Upper lobe of right lung (tissue), 1 donor: Measurements from ENCODE around the gene TSPEAR. TPM values are rescaled to one million over a fixed set of nuclear protein-coding genes. Genes with fewer than 3 reads are reported as not detected.

Experiments
- ATAC-seq: fragments of 200-7000 bp; cut with Tn5 transposase; one replicate; pipeline ENCODE4 v1.9.1; 2020; ENCODE audit warnings: mild to moderate bottlenecking, moderate library complexity
- DNase-seq: peaks from one replicate; pipeline ENCODE4 v3.0.0-alpha.2; 2020
- H3K27ac ChIP-seq: fragments of 200-600 bp; one replicate; pipeline ENCODE4 v1.8.0; 2022
- H3K27me3 ChIP-seq: fragments of 200-600 bp; one replicate; pipeline ENCODE4 v1.8.0; 2022; ENCODE audit warnings: mild to moderate bottlenecking
- H3K36me3 ChIP-seq: fragments of 200-600 bp; one replicate; pipeline ENCODE4 v1.8.0; 2022
- H3K4me1 ChIP-seq: fragments of 200-600 bp; one replicate; pipeline ENCODE4 v1.8.0; 2022
- H3K4me3 ChIP-seq: fragments of 200-600 bp; one replicate; pipeline ENCODE4 v1.8.0; 2022; ENCODE audit warnings: mild to moderate bottlenecking
- H3K9me3 ChIP-seq: fragments of 200-600 bp; one replicate; pipeline ENCODE4 v1.8.0; 2022
- intact Hi-C: fragments of 100-400 bp; cut with DNase I; formaldehyde crosslinking; loops from one replicate; pipeline ENCODE4 v1.11.0; 2022
- total RNA-seq: library from RNA; stranded (reverse); fragmentation: NEBNext Ultra II Directional; extraction: Animal tissue kit (Norgen Biotek cat#: 25700); gene quantifications from one replicate; pipeline ENCODE4 v1.2.1, GENCODE V29; 2021
- TF ChIP-seq, protein P1 (sequence below): fragments of 200-600 bp; IDR thresholded peaks from one replicate; pipeline ENCODE4 v1.8.0; 2022; ENCODE audit warnings: antibody characterized with exemption
- donor health status: DM: no; HTN: yes; CAD: no; lungs with severe emphysema.

TSPEAR gene
- total RNA-seq, 1 donor from 2014 or later: 0.23 TPM

DNA sequence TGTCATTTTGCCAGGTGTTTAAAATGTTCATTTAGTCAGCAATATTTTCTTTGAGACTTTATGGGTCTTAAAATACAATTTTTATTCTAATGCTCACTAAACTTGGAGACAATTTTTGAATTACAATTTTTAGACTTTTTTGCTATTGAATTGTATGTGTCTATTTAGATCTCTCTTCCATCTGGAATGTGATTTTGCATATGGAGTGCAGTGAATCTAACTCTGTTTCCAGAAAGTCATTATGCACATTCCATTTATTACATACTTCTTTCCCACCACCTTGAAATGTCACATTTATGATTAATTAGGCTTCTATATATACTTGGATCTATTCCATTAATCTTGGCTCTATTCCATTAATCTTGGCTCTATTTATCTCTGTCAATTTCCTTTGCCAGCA lies 5.6 kb upstream of the TSPEAR start:
- TF ChIP-seq, protein P1, sequence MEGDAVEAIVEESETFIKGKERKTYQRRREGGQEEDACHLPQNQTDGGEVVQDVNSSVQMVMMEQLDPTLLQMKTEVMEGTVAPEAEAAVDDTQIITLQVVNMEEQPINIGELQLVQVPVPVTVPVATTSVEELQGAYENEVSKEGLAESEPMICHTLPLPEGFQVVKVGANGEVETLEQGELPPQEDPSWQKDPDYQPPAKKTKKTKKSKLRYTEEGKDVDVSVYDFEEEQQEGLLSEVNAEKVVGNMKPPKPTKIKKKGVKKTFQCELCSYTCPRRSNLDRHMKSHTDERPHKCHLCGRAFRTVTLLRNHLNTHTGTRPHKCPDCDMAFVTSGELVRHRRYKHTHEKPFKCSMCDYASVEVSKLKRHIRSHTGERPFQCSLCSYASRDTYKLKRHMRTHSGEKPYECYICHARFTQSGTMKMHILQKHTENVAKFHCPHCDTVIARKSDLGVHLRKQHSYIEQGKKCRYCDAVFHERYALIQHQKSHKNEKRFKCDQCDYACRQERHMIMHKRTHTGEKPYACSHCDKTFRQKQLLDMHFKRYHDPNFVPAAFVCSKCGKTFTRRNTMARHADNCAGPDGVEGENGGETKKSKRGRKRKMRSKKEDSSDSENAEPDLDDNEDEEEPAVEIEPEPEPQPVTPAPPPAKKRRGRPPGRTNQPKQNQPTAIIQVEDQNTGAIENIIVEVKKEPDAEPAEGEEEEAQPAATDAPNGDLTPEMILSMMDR: no peak

DNA sequence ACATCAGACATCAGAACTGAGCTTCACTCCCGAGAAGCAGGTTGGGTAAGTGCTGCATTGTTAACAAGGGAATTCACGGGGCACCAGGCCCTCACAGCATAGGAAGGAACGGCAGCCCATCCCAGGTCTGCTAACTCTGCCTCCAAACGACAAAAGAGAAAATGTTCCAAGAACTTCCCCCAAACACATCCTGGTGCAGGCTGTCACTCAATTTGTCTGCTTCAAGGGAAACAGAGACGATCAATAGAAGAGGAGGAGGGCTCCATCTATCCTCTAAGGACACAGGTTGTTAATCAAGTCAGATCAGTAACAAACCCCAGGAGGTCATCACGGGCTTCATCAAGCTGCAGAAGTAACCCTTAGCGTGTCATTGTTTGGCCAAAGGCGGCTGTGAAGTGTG lies 3.5 kb upstream of the TSPEAR start:
- ATAC-seq: no peak

More for the DNA sequence above, 5.6 kb upstream of the TSPEAR start:
- intact Hi-C loops: no loop called here
- ATAC-seq (no peak), DNase-seq (no peak)
- Histone ChIP-seq H3K4me1 (no peaks in the 10 kb centered on the region), H3K9me3 (no peaks in the 10 kb centered on the region), H3K4me3 (no peak overlapping the region), H3K27ac (no peak overlapping the region), H3K36me3 (no peaks in the 10 kb centered on the region), H3K27me3 (peaks cover 31% of the 10 kb centered on the region)

DNA sequence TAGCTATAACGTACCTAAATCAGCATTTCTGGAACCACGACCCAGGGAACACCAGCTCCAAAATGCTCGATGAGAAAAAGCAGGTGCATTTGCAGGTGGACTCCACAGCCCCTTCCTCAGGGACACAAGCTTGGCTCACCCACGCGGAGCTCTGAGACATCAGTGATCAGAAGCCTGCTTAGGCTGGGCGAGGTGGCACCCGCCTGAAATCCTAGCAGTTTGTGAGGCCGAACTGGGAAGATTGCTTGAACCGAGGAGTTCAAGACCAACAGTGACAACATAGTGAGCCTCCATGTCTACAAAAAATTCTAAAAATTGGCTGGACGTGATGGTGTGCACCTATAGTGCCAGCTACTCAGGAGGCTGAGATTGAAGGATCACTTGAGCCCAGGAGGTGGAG lies 2.5 kb upstream of the TSPEAR start:
- TF ChIP-seq, protein P1: no peak
- H3K4me3 ChIP-seq: no peak overlapping the region
- intact Hi-C loops: no loop called here
- H3K27me3 ChIP-seq: peaks cover 49% of the 10 kb centered on the region
- no peaks in the 10 kb centered on the region for H3K9me3 ChIP-seq
- no peaks in the 10 kb centered on the region for H3K36me3 ChIP-seq
- peaks cover 8% of the 10 kb centered on the region for H3K4me1 ChIP-seq
- ATAC-seq: no peak
- no peak overlapping the region for H3K27ac ChIP-seq
- no peak for DNase-seq

More for the DNA sequence above, 3.5 kb upstream of the TSPEAR start:
- no peaks in the 10 kb centered on the region for H3K9me3 ChIP-seq
- no peak overlapping the region for H3K27ac ChIP-seq
- peaks cover 3% of the 10 kb centered on the region for H3K4me1 ChIP-seq
- intact Hi-C loops: no loop called here
- no peaks in the 10 kb centered on the region for H3K36me3 ChIP-seq
- DNase-seq: no peak
- peaks cover 38% of the 10 kb centered on the region for H3K27me3 ChIP-seq
- TF ChIP-seq, protein P1: no peak
- H3K4me3 ChIP-seq: no peak overlapping the region

DNA sequence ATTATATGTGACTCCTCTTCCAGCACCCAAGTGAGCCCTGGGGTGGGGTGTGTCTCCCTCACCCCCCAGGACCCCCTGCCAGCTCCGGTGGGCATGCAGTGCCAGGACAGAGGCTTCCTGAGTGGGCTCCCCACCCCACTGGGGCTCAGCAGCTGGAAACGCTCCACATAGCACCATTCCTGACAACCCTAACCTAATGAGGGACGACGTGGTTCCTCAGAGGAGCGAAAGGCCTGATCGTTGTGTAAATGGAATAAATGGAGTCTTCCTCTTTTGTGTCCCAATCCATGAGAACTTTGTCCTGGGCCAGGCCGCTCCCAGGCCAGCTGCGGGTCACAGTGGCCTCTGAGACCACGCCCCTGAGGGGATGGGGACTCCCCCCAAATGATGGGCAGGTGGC lies 1.8 kb upstream of the TSPEAR start:
- DNase-seq: peak; percentile 32

DNA sequence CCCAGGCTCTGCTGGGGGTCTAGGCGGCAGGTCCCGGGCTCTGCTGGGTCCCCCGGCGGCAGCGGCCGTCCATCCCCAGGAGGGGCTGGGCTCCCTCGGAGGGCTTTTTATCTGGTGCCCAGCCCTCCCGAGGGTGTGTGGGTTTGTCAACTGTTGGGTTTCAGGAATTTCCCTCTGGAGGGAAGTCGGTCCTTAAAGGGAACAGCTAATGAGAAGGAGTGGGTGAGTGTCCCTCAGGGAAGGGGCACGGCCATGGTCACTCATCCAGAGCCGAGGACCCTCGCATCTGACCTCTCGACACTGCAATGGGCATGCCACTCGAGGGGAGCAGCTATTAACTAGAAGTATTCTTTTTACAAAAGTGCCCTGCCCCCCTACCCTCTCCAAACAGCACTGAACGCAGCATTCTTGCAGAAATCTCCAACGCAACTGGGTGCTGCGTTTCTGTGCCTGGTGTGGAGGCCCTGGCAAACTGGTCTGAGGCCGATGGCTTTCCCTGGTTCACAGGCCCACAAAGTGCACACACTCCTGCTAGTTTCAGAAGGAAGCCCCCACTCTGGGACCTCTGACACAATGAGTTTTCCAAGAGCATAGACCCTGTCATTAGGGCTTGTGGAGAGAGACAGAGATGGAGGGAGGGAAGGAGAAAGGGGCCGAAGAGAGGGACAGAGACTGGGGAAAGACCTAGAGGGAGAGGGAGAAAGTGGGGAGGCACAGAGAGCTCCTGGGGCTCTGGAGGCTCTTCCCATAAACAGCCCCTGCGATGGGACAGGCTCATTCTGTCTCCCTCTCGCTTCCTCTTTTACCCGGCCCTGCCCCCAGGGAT lies 1.0 kb upstream of the TSPEAR start:
- no peaks in the 10 kb centered on the region for H3K36me3 ChIP-seq
- H3K27ac ChIP-seq: no peak overlapping the region
- peaks cover 59% of the 10 kb centered on the region for H3K27me3 ChIP-seq
- ATAC-seq: no peak
- H3K4me3 ChIP-seq: no peak overlapping the region
- intact Hi-C loops: no loop called here
- DNase-seq: peak; percentile 3
- peaks cover 8% of the 10 kb centered on the region for H3K4me1 ChIP-seq
- H3K9me3 ChIP-seq: no peaks in the 10 kb centered on the region
- TF ChIP-seq, protein P1: no peak

More for the DNA sequence above, 1.8 kb upstream of the TSPEAR start:
- Histone ChIP-seq H3K9me3 (no peaks in the 10 kb centered on the region), H3K27ac (no peak overlapping the region), H3K4me3 (no peak overlapping the region), H3K4me1 (peaks cover 8% of the 10 kb centered on the region), H3K27me3 (peaks cover 56% of the 10 kb centered on the region), H3K36me3 (no peaks in the 10 kb centered on the region)
- TF ChIP-seq, protein P1: no peak
- intact Hi-C loops: no loop called here
- ATAC-seq: no peak
